Astrocyte (in vitro differentiated cells and primary cell): ENCODE results near the gene RTN4. TPM values are rescaled to one million over a fixed set of nuclear protein-coding genes. Genes with fewer than 3 reads are reported as not detected.

Experiments used
- DNase-seq: peaks from one replicate; pipeline ENCODE4 v3.0.0-alpha.2; 2010; ENCODE audit warnings: low read depth
- FAIRE-seq: peaks from 2 replicates; lab custom pipeline; 2011; peaks lifted over from hg19 to GRCh38; lab: Jason Lieb, UNC
- H2AFZ ChIP-seq: 2 replicates; pipeline ENCODE4 v1.6.0; 2012; ENCODE audit warnings: low read depth, low read length, inconsistent platforms
- H3K27ac ChIP-seq: 2 replicates; pipeline ENCODE4 v1.5.1; 2011; ENCODE audit warnings: low read depth, low read length, inconsistent platforms
- H3K27me3 ChIP-seq: 2 replicates; pipeline ENCODE4 v1.6.0; 2011; ENCODE audit warnings: low read length, inconsistent platforms; ENCODE audit not compliant: insufficient read depth
- H3K36me3 ChIP-seq: 2 replicates; pipeline ENCODE4 v1.5.1; 2011; ENCODE audit warnings: low read length, inconsistent platforms; ENCODE audit not compliant: insufficient read depth
- H3K4me1 ChIP-seq: 2 replicates; pipeline ENCODE4 v1.5.1; 2011; ENCODE audit warnings: low read length, inconsistent platforms; ENCODE audit not compliant: insufficient read depth
- H3K4me2 ChIP-seq: 2 replicates; pipeline ENCODE4 v1.6.0; 2012; ENCODE audit warnings: low read length, inconsistent platforms
- H3K4me3 ChIP-seq: 2 replicates; pipeline ENCODE4 v1.5.1; 2011; ENCODE audit warnings: low read depth, mild to moderate bottlenecking, low read length, inconsistent platforms; ENCODE audit not compliant: insufficient read depth
- H3K79me2 ChIP-seq: 2 replicates; pipeline ENCODE4 v1.6.0; 2012; ENCODE audit warnings: mild to moderate bottlenecking, low read length, inconsistent platforms; ENCODE audit not compliant: insufficient read depth
- H3K9ac ChIP-seq: 2 replicates; pipeline ENCODE4 v1.6.0; 2012; ENCODE audit warnings: mild to moderate bottlenecking, low read length, inconsistent platforms
- H3K9me3 ChIP-seq: 2 replicates; pipeline ENCODE4 v1.5.1; 2012; ENCODE audit warnings: low read depth, mild to moderate bottlenecking, low read length, inconsistent platforms; ENCODE audit not compliant: insufficient read depth
- H4K20me1 ChIP-seq: 2 replicates; pipeline ENCODE4 v1.6.0; 2012; ENCODE audit warnings: low read length, inconsistent platforms; ENCODE audit not compliant: insufficient read depth
- H3K27ac Mint-ChIP-seq: one replicate; pipeline ENCODE4 v1.8.0; 2021; ENCODE audit warnings: mild to moderate bottlenecking, mixed read lengths; ENCODE audit not compliant: unreplicated experiment
- H3K27me3 Mint-ChIP-seq: one replicate; pipeline ENCODE4 v1.8.0; 2021; ENCODE audit warnings: low read depth, mixed read lengths; ENCODE audit not compliant: unreplicated experiment
- H3K36me3 Mint-ChIP-seq: one replicate; pipeline ENCODE4 v1.8.0; 2021; ENCODE audit warnings: low read depth, mixed read lengths; ENCODE audit not compliant: unreplicated experiment
- H3K4me1 Mint-ChIP-seq: one replicate; pipeline ENCODE4 v1.8.0; 2021; ENCODE audit warnings: low read depth, mixed read lengths; ENCODE audit not compliant: unreplicated experiment
- H3K4me3 Mint-ChIP-seq: one replicate; pipeline ENCODE4 v1.8.0; 2021; ENCODE audit warnings: mild to moderate bottlenecking, moderate library complexity, mixed read lengths; ENCODE audit not compliant: unreplicated experiment
- H3K9me3 Mint-ChIP-seq: one replicate; pipeline ENCODE4 v1.8.0; 2021; ENCODE audit warnings: mild to moderate bottlenecking, mixed read lengths; ENCODE audit not compliant: unreplicated experiment
- CTCF ChIP-seq: IDR thresholded peaks from 2 replicates; pipeline ENCODE4 v1.5.1; 2011; ENCODE audit warnings: low read depth, mild to moderate bottlenecking, inconsistent platforms, low read length, moderate library complexity; ENCODE audit not compliant: insufficient read depth
- EZH2 ChIP-seq: IDR thresholded peaks from 2 replicates; pipeline ENCODE4 v1.6.1; 2012; ENCODE audit warnings: mild to moderate bottlenecking, low read length, inconsistent platforms; ENCODE audit not compliant: insufficient read depth
- total RNA-seq: library from RNA; stranded (reverse); gene quantifications from 2 replicates; pipeline ENCODE4 v1.2.1, GENCODE V29; 2021

Gene RTN4
- total RNA-seq, 1 donor from 2014 or later: 541 TPM

DNA sequence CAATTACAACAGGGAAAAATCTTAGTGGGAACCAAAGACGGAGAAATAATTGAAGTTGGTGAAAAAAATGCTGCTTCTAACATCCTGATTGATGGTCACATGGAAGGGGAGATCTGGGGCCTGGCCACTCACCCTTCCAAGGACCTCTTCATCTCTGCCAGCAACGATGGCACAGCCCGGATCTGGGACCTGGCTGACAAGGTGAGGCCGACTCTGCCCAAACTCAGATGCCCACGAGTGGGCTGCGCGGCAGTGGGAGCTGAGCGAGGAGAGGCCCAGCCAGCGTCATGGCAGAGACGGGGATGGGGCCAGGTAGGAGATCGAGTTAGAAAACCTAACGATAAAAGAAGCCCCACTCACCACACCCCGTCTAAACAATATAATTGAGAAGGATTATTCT, 87.7 kb downstream of the RTN4 start:
- Histone ChIP-seq H3K9ac (no peak overlapping the region), H4K20me1 (peaks cover 17% of the 10 kb centered on the region), H3K4me1 (no peaks in the 10 kb centered on the region), H2AFZ (no peak overlapping the region), H3K9me3 (no peaks in the 10 kb centered on the region), H3K36me3 (no peaks in the 10 kb centered on the region), H3K27me3 (no peaks in the 10 kb centered on the region), H3K79me2 (no peaks in the 10 kb centered on the region), H3K4me2 (no peak overlapping the region), H3K4me3 (no peak overlapping the region), H3K27ac (no peak overlapping the region)
- FAIRE-seq: no peak
- Mint-ChIP-seq H3K27me3 (peaks cover 4% of the 10 kb centered on the region), H3K4me1 (peaks cover 20% of the 10 kb centered on the region), H3K9me3 (peaks cover 2% of the 10 kb centered on the region), H3K4me3 (no peak overlapping the region), H3K27ac (no peak overlapping the region), H3K36me3 (peaks cover 23% of the 10 kb centered on the region)
- no peak for DNase-seq
- TF ChIP-seq CTCF (no peak), EZH2 (no peak)

DNA sequence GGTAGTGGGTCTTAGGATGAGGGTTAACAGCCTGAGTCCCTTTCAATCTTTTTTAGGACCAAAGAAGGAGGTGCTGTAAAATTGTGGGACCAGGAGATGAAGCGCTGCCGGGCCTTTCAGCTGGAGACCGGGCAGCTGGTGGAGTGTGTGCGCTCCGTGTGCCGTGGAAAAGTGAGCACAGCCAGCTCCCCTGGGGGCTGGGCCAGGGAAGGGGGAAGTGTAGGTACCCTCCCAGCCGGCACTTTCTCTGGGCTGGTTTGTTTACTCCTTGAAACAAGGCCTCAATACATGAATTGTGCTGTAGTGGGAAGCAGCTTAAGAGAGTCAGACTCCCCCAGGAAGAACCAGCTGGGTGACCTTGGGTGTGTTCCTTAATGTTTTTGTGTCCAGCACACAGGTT, 90.1 kb downstream of the RTN4 start:
- FAIRE-seq (no peak), DNase-seq (no peak)
- no peaks in the 10 kb centered on the region for H3K9me3 ChIP-seq
- H3K36me3 ChIP-seq: no peaks in the 10 kb centered on the region
- no peak overlapping the region for H3K9ac ChIP-seq
- H3K4me1 ChIP-seq: no peaks in the 10 kb centered on the region
- no peak for TF ChIP-seq EZH2
- TF ChIP-seq CTCF: no peak
- Mint-ChIP-seq H3K27me3 (peaks cover 4% of the 10 kb centered on the region), H3K27ac (no peak overlapping the region), H3K36me3 (peaks cover 16% of the 10 kb centered on the region), H3K4me1 (peaks cover 24% of the 10 kb centered on the region), H3K9me3 (peaks cover 2% of the 10 kb centered on the region), H3K4me3 (no peak overlapping the region)
- H3K27ac ChIP-seq: no peak overlapping the region
- no peaks in the 10 kb centered on the region for H3K79me2 ChIP-seq
- no peak overlapping the region for H3K4me3 ChIP-seq
- H3K4me2 ChIP-seq: no peak overlapping the region
- H2AFZ ChIP-seq: no peak overlapping the region
- H3K27me3 ChIP-seq: no peaks in the 10 kb centered on the region
- H4K20me1 ChIP-seq: peaks cover 9% of the 10 kb centered on the region

DNA sequence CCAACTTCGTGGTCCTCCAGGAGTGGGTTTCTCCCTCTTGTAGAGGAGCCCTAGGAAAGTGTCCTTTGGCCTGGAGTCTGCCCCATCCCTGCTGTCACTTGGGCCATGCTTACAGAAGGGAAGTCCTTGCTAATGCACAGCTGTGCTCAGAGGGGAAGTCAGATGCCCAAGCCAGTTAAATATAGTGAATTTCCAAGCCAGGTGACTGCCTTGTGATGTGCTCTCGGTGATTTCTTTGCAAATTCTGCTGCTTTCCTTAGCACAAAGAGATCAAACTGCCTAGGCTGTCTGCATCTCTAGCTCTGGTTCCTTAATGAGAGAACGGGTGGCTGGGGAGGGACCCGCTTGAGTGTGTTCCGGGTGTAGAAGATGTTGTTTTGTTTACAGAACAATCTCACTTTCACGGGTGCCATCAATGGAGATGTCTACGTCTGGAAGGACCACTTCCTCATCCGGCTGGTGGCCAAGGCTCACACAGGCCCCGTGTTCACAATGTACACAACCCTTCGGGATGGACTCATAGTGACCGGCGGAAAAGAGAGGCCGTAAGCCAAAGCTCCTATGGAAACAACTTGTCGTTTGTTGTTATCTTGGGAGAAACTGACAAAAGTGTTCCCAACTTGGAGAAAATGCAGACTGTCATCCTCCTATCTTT, 91.4 kb downstream of the RTN4 start:
- Mint-ChIP-seq H3K4me1 (peaks cover 12% of the 10 kb centered on the region), H3K36me3 (peaks cover 14% of the 10 kb centered on the region), H3K27ac (no peak overlapping the region), H3K4me3 (no peak overlapping the region), H3K27me3 (peaks cover 4% of the 10 kb centered on the region), H3K9me3 (peaks cover under 1% of the 10 kb centered on the region)
- Histone ChIP-seq H3K4me2 (no peak overlapping the region), H3K79me2 (no peaks in the 10 kb centered on the region), H3K4me1 (no peaks in the 10 kb centered on the region), H3K27ac (no peak overlapping the region), H3K27me3 (no peaks in the 10 kb centered on the region), H2AFZ (no peak overlapping the region), H3K4me3 (no peak overlapping the region), H3K9me3 (no peaks in the 10 kb centered on the region), H3K36me3 (no peaks in the 10 kb centered on the region), H3K9ac (no peak overlapping the region), H4K20me1 (peaks cover 1% of the 10 kb centered on the region)
- no peak for DNase-seq
- no peak for FAIRE-seq
- TF ChIP-seq EZH2 (no peak), CTCF (no peak)
